ENCODE results near the gene SMC1B.
"Not testable (repeated sequence)": the region's sequence is repeated elsewhere in the genome, so short reads cannot be mapped to it uniquely, and the experiment has no call there.

SMC1B gene

DNA sequence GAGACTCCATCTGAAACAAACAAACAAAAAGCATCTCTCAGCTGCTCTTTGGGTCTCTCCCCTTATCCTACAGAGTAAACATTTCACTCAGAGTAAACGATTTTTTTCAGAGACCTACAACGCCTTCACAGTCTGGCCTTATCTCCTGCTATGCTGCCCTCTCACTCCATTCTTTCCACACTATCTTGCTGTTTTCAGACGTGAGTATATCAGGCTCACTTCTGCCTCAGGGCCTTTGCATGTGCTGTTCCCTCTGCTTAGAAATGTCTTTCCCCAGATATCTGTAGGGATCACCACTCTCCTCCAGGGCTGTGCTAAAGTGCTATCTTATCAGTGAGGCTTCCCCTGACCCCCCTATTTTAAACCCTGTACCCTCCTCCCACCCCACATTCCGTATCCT is 6.6 kb upstream of the SMC1B start:
- no peak overlapping the region for H3K27ac Mint-ChIP-seq
- H3K4me3 Mint-ChIP-seq = no peak overlapping the region
- peaks cover 5% of the 10 kb centered on the region for H3K4me1 Mint-ChIP-seq (ENCODE audit: low read depth)
- H3K27me3 Mint-ChIP-seq (ENCODE audit: low read depth) = no peaks in the 10 kb centered on the region
- no peaks in the 10 kb centered on the region for H3K9me3 Mint-ChIP-seq
- DNase-seq (ENCODE audit: low spot score) = no peak
- H3K36me3 Mint-ChIP-seq (ENCODE audit: low read depth) = peaks cover 32% of the 10 kb centered on the region

DNA sequence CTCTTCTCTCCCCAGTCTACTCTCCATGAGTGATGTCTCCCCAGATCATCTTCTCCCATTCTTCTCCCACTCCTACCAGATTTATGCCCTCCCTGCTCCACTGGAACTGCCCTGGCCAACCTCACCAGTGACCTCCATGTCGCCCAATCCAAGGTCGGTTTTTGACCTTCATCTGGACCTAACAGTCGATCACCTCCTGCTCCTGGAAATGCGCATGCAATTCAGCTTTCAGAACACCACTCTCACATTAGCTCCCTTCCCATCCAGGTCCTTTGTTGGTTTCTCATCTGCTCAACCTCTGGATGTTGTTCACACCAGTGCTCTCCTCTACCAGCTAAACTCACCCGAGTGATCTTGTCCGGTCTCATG is 5.4 kb upstream of the SMC1B start:
- H3K27me3 Mint-ChIP-seq (ENCODE audit: low read depth) = no peaks in the 10 kb centered on the region
- no peak overlapping the region for H3K4me3 Mint-ChIP-seq
- H3K36me3 Mint-ChIP-seq (ENCODE audit: low read depth) = peaks cover 32% of the 10 kb centered on the region
- H3K4me1 Mint-ChIP-seq (ENCODE audit: low read depth) = peaks cover 13% of the 10 kb centered on the region
- no peak overlapping the region for H3K27ac Mint-ChIP-seq
- no peak for DNase-seq (ENCODE audit: low spot score)
- H3K9me3 Mint-ChIP-seq = no peaks in the 10 kb centered on the region

DNA sequence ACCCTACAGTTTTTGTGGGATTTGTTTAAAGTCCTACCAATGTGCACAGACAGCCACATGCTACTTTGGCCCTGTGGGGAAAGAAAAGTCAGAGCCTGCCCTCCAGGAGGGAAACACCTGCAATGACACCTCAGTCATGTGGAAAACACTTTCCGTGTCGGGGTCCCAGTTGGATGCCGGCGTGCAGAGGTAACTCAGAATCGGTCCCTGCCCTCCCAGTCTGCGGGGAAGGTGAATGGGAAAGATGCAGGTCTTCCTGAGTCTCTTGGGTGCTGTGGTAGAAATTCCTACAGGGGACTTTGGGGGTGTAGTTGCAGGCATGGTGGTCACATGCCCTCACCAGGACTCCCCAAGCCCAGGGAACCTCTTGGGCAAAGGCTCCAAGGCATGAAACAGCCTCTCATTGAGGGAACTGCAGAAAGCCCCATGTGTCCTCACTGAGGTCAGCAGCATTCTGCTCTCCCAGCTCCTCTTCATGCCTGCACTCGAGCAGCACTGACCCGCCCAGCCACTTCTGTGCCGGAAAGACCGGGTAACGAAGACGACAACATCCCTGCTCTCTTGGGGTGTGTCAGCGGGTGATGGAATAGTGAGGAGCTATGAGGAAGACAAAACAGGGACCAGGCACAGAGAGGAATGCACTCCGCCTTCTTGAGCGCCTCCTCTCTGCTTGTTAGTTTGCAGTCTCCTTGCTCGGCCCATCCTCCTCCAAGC is 4.8 kb upstream of the SMC1B start:
- peaks cover 14% of the 10 kb centered on the region for H3K4me1 Mint-ChIP-seq (ENCODE audit: low read depth)
- DNase-seq (ENCODE audit: low spot score) = no peak
- H3K36me3 Mint-ChIP-seq (ENCODE audit: low read depth) = peaks cover 32% of the 10 kb centered on the region
- H3K27ac Mint-ChIP-seq = no peak overlapping the region
- H3K27me3 Mint-ChIP-seq (ENCODE audit: low read depth) = no peaks in the 10 kb centered on the region
- H3K9me3 Mint-ChIP-seq = no peaks in the 10 kb centered on the region
- no peak overlapping the region for H3K4me3 Mint-ChIP-seq

DNA sequence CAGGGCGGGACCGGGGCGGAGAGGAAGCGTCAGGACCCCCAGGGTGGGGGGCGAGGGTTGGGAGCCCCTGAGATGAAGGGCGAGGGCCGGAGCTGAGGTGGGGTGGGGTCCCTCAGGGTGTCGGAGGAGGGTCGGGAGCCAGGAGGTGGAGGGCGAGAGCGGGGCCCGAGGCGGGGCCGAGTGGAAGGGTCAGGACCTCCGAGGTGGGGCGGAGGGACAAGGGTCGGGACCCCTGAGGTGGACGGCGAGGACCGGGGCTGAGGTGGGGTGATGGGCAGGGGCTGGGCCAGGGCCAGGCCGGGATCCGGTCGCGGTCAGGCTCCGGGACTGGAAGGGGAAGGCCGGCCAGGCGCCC is 409 bp downstream of the SMC1B start:
- H3K27ac Mint-ChIP-seq = peak overlapping the region; percentile 77

DNA sequence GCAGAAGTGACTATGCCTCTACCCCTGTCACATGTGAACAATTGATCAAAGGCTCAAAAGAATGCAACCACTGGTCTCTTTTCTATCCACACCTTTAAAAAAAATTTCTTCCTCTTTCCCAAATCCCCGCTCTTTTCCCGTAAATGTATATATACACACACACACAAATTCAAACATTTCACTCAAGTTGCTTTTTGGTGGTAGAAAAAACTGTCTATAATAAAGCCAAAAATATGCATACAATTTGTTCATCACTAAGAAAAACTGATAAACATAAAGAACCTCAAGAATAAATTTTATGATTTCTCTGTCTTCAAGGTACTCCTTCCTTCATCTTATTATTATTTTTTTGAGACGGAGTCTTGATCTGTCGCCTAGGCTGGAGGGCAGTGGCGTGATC is 5.6 kb downstream of the SMC1B start:
- Mint-ChIP-seq H3K4me3 (no peak overlapping the region), H3K9me3 (peaks cover 4% of the 10 kb centered on the region), H3K27me3 (ENCODE audit: low read depth) (peaks cover 9% of the 10 kb centered on the region), H3K27ac (no peak overlapping the region), H3K36me3 (ENCODE audit: low read depth) (peaks cover 5% of the 10 kb centered on the region), H3K4me1 (ENCODE audit: low read depth) (no peaks in the 10 kb centered on the region)
- no peak for DNase-seq (ENCODE audit: low spot score)

More for the DNA sequence above, 409 bp downstream of the SMC1B start:
- no peak for DNase-seq (ENCODE audit: low spot score)
- Mint-ChIP-seq H3K36me3 (ENCODE audit: low read depth) (peaks cover 15% of the 10 kb centered on the region), H3K27me3 (ENCODE audit: low read depth) (peaks cover 6% of the 10 kb centered on the region), H3K9me3 (no peaks in the 10 kb centered on the region), H3K4me3 (peak overlapping the region; percentile 64), H3K4me1 (ENCODE audit: low read depth) (peaks cover 14% of the 10 kb centered on the region)

DNA sequence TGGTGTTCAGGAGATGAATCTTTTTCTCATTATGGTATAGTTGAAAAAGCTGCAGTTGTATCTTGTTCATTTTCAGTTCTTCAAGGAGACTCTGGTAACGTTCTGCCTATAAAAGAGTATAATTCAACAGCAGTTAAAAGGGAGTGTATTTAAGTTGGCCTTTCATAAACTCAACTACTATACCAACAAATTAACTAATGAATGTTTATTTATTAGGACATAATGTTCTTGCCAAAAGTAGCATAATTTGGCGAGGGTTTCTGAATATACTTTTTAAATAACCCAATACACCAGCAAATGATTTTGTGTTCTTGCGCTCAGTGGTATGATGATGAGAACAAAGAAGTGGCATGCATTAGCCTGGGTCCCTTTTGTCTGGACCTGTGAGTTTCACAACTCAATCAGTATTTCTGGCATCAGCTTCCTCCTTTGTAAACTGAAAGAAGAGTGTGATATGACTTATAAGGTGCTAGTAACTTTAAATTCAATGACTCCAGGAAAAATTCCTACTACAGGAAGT is 10.9 kb downstream of the SMC1B start:
- peaks cover 11% of the 10 kb centered on the region for H3K27me3 Mint-ChIP-seq (ENCODE audit: low read depth)

DNA sequence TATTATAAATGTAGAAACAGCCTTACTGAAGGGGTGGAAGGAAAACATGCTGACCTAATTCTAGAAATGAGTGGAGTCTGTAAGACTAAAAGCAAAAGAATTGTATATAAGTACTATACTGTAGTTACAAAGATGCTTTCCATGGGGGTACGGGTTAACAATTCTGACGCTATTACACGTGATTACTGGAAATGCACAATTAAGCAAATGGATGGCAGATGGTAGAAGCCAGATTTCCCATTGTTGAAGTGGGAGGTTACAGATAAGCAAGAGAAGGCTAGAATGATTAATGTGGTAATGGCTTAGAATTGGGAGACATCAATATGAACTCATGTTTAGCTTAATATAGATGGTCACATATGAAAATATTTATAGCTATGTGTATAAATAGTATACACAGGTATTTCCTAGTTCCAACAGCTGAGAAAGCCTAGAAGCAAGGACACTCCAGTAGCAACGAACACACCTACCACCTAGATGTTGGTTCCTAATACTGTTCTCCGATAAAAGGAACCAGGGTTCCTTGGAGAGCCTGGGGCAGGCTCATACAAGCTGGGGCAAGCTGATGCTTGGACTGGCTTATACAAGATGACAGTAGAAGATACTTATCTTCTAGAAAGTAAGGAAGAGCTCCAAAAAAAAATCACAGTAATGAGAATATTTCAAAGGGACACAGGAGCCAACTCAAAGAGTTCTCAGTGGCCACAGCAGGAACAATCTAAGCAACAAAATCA is 13.5 kb downstream of the SMC1B start:
- Mint-ChIP-seq H3K4me3 (no peak overlapping the region), H3K9me3 (no peaks in the 10 kb centered on the region), H3K27me3 (ENCODE audit: low read depth) (peaks cover 11% of the 10 kb centered on the region), H3K36me3 (ENCODE audit: low read depth) (peaks cover 4% of the 10 kb centered on the region), H3K27ac (no peak overlapping the region), H3K4me1 (ENCODE audit: low read depth) (no peaks in the 10 kb centered on the region)
- DNase-seq (ENCODE audit: low spot score) = no peak

More for the DNA sequence above, 10.9 kb downstream of the SMC1B start:
- Mint-ChIP-seq H3K9me3 (no peaks in the 10 kb centered on the region), H3K4me3 (no peak overlapping the region), H3K4me1 (ENCODE audit: low read depth) (no peaks in the 10 kb centered on the region), H3K36me3 (ENCODE audit: low read depth) (peaks cover 3% of the 10 kb centered on the region), H3K27ac (no peak overlapping the region)
- no peak for DNase-seq (ENCODE audit: low spot score)

DNA sequence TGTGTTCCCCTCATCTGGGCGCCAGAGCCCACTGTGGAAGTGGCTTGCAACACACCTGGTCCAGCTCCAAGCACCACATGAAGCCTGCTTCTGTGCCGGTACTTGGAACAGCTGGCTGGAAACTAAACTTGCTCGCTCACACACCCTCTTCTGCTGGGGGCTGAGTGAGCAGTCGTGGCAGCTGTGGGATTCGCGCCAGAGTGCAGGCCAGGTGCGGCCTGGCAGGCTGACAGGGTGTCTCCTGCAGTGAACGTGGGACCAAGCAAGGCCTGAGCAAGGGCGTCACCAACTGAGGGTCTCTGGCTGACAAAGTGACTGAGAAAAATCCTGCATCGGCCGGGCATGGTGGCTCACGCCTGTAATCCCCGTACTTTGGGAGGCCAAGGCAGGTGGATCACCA is 15.2 kb downstream of the SMC1B start:
- H3K27ac Mint-ChIP-seq = no peak overlapping the region
- no peak overlapping the region for H3K4me3 Mint-ChIP-seq
- no peaks in the 10 kb centered on the region for H3K4me1 Mint-ChIP-seq (ENCODE audit: low read depth)
- peaks cover 4% of the 10 kb centered on the region for H3K36me3 Mint-ChIP-seq (ENCODE audit: low read depth)
- DNase-seq (ENCODE audit: low spot score) = no peak
- H3K9me3 Mint-ChIP-seq = no peaks in the 10 kb centered on the region
- peaks cover 11% of the 10 kb centered on the region for H3K27me3 Mint-ChIP-seq (ENCODE audit: low read depth)

DNA sequence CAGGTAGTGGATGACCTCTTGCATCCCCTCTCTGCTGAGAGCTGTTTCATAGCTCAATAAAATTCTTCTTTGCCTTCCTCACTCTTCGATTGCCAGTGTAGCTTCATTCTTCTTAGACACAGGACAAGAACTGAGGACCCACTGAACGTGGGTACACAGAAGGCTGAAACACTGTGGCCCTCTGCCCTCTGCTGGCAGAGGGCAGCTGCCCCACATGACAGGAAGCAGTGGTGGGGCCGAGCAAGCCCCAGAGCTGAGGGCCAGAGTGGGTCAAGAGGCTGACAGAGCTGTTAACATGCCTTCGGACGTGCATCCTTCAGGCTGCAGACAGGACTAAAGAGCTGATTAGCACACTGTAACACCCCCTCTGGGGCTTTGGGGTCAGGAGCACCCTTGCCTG is 15.6 kb downstream of the SMC1B start:
- Mint-ChIP-seq H3K27ac (no peak overlapping the region), H3K4me1 (ENCODE audit: low read depth) (no peaks in the 10 kb centered on the region), H3K9me3 (no peaks in the 10 kb centered on the region), H3K27me3 (ENCODE audit: low read depth) (peaks cover 11% of the 10 kb centered on the region), H3K4me3 (no peak overlapping the region), H3K36me3 (ENCODE audit: low read depth) (peaks cover 4% of the 10 kb centered on the region)
- no peak for DNase-seq (ENCODE audit: low spot score)

DNA sequence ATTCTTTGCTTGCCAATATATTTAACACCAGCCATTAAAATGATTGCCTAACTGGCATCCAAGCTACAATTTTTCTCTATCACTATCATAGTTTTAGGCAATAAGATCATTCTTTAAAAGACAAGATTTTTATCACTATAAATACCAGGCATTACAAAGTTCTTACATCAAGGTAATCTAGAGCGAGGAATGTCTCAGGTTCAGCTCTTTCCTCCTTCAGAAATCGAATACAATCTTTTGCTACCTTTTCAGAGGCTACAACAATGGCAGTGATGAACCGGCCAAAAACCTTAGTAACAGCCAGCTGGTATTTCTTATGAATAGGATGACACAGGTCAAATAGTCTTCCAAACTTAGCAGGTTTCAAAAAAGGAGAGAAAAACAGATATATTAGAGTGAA is 23.9 kb downstream of the SMC1B start:
- no peak for DNase-seq (ENCODE audit: low spot score)
- H3K27me3 Mint-ChIP-seq (ENCODE audit: low read depth) = peaks cover 14% of the 10 kb centered on the region
- no peaks in the 10 kb centered on the region for H3K4me1 Mint-ChIP-seq (ENCODE audit: low read depth)
- no peak overlapping the region for H3K4me3 Mint-ChIP-seq
- no peak overlapping the region for H3K27ac Mint-ChIP-seq
- no peaks in the 10 kb centered on the region for H3K9me3 Mint-ChIP-seq
- H3K36me3 Mint-ChIP-seq (ENCODE audit: low read depth) = no peaks in the 10 kb centered on the region

DNA sequence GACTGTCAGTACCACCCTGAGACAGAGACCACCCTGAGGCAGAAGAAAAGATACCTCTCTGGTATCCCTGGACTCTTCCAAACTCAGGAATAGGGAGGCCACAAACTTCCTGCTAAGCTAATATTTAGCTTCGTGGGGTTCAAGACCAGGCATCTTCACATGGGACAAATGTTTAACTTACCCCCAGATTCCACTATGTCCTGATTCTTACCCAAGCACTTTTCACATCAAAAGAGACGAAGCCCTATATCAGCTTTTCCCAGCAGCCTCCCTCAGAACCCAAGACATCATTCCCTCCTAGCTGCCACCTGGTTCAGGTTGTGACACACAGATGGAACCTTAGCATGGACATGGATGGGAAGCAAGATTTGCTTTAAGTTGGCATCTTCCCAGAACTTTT is 32.1 kb downstream of the SMC1B start:
- H3K9me3 Mint-ChIP-seq = no peaks in the 10 kb centered on the region
- peaks cover 8% of the 10 kb centered on the region for H3K27me3 Mint-ChIP-seq (ENCODE audit: low read depth)
- H3K36me3 Mint-ChIP-seq (ENCODE audit: low read depth) = no peaks in the 10 kb centered on the region
- H3K4me3 Mint-ChIP-seq = no peak overlapping the region
- H3K4me1 Mint-ChIP-seq (ENCODE audit: low read depth) = peaks cover 6% of the 10 kb centered on the region
- DNase-seq (ENCODE audit: low spot score) = no peak
- H3K27ac Mint-ChIP-seq = no peak overlapping the region

DNA sequence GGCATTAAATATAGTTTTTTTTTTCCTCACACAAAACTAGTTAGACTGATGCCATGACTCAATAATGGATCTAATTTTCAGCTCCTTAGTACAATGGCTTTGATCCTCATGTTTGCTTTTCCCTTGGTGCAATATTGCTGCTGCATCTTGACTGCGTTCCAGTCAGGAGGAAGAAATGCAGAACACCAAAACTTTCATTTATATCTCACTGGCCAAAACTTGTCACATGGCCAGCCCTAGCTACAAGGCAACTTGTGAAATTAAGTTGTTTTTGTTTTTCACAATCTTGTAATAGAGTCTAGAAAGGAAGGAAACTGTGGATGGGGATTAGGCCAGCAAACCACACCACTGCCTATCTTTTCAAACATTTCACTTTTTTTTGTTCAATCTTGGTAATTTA is 36.7 kb downstream of the SMC1B start:
- Mint-ChIP-seq H3K27ac (no peak overlapping the region), H3K27me3 (ENCODE audit: low read depth) (peaks cover 4% of the 10 kb centered on the region), H3K36me3 (ENCODE audit: low read depth) (no peaks in the 10 kb centered on the region), H3K4me1 (ENCODE audit: low read depth) (peaks cover 9% of the 10 kb centered on the region), H3K4me3 (no peak overlapping the region), H3K9me3 (no peaks in the 10 kb centered on the region)
- no peak for DNase-seq (ENCODE audit: low spot score)

DNA sequence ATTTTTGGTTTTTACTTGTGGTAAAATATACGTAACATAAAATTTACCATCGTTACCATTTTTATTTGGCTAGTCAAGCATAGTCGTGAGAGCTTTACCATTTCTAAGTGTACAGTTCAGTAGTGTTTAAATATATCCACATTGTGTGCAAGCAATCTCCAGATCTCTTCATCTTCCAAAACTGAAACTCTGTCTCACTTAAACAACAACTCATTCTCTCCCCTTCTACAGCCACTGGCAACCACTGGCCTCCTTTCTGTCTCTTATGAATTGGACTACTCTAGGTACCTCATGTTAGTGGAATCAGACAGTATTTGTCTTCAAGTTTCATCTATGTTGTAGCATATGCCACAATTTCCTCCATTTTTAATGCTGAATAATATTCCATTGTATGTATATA is 37.4 kb downstream of the SMC1B start:
- Mint-ChIP-seq H3K9me3 (no peaks in the 10 kb centered on the region), H3K27ac (no peak overlapping the region), H3K36me3 (ENCODE audit: low read depth) (no peaks in the 10 kb centered on the region), H3K27me3 (ENCODE audit: low read depth) (peaks cover 4% of the 10 kb centered on the region), H3K4me1 (ENCODE audit: low read depth) (peaks cover 9% of the 10 kb centered on the region), H3K4me3 (no peak overlapping the region)
- DNase-seq (ENCODE audit: low spot score) = no peak

DNA sequence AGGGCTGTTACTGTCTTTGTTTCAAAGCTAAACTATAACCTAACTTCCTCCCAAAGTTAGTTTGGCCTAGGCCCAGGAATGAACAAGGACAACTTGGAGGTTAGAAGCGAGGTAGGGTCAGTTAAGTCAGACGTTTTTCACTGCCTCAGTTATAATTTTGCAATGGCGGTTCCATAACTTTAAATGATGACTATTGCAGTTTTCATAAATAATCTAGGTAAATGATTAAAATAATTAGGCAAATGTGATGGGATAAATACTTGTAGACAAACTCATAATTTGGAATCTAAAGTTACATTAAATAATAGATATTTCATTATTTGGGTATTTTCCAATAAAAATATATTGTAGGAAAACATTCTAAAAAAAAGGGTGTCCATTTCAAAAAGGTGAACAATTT is 39.8 kb downstream of the SMC1B start:
- not testable (repeated sequence) for DNase-seq (ENCODE audit: low spot score); H3K9me3 Mint-ChIP-seq; H3K27me3 Mint-ChIP-seq (ENCODE audit: low read depth); H3K27ac Mint-ChIP-seq; H3K36me3 Mint-ChIP-seq (ENCODE audit: low read depth); H3K4me3 Mint-ChIP-seq; H3K4me1 Mint-ChIP-seq (ENCODE audit: low read depth)

Measured in T-helper 2 cell treated with Interferon-gamma antibody and Interleukin-4, amounts not matched to agents 5 μg/mL and 100 μg/mL, for 36 hours (primary cell).